Measurements from ENCODE around the gene SREBF2. TPM values are rescaled to one million over a fixed set of nuclear protein-coding genes. Genes with fewer than 3 reads are reported as not detected.
A peak's percentile ranks its signal among the peaks of the same experiment; 100 is the strongest.
"Not testable (repeated sequence)": the region's sequence is repeated elsewhere in the genome, so short reads cannot be mapped to it uniquely, and the experiment has no call there.

The SREBF2 gene
- total RNA-seq, 1 donor from 2014 or later = 119 TPM

- Mint-ChIP-seq H3K4me3 (peak overlapping the region; percentile 93), H3K36me3 (peaks cover 19% of the 10 kb centered on the region), H3K27me3 (no peaks in the 10 kb centered on the region), H3K9me3 (no peaks in the 10 kb centered on the region), H3K4me1 (ENCODE audit: unreplicated experiment) (peaks cover 28% of the 10 kb centered on the region), H3K27ac (peak overlapping the region; percentile 98)
- DNase-seq (ENCODE audit: extremely low spot score, unreplicated experiment) = no peak
- TF ChIP-seq, protein P1, sequence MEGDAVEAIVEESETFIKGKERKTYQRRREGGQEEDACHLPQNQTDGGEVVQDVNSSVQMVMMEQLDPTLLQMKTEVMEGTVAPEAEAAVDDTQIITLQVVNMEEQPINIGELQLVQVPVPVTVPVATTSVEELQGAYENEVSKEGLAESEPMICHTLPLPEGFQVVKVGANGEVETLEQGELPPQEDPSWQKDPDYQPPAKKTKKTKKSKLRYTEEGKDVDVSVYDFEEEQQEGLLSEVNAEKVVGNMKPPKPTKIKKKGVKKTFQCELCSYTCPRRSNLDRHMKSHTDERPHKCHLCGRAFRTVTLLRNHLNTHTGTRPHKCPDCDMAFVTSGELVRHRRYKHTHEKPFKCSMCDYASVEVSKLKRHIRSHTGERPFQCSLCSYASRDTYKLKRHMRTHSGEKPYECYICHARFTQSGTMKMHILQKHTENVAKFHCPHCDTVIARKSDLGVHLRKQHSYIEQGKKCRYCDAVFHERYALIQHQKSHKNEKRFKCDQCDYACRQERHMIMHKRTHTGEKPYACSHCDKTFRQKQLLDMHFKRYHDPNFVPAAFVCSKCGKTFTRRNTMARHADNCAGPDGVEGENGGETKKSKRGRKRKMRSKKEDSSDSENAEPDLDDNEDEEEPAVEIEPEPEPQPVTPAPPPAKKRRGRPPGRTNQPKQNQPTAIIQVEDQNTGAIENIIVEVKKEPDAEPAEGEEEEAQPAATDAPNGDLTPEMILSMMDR (conservative IDR thresholded peaks at IDR 0.05) = no peak
These were observed 915 bp upstream of the SREBF2 start for GRCh38 chr22:41831828-41832552.

GRCh38 chr22:41833369-41834004 lies 582 bp downstream of the SREBF2 start:
- DNase-seq (ENCODE audit: extremely low spot score, unreplicated experiment) = peak; percentile 74
- Mint-ChIP-seq H3K4me3 (peak overlapping the region; percentile 97), H3K27me3 (no peaks in the 10 kb centered on the region), H3K36me3 (peaks cover 25% of the 10 kb centered on the region), H3K27ac (peak overlapping the region; percentile 90), H3K4me1 (ENCODE audit: unreplicated experiment) (peaks cover 25% of the 10 kb centered on the region), H3K9me3 (no peaks in the 10 kb centered on the region)
- TF ChIP-seq, protein P1 (conservative IDR thresholded peaks at IDR 0.05) = no peak

- H3K4me1 Mint-ChIP-seq (ENCODE audit: unreplicated experiment) = peaks cover 26% of the 10 kb centered on the region
- peak overlapping the region; percentile 97 for H3K4me3 Mint-ChIP-seq
- H3K9me3 Mint-ChIP-seq = no peaks in the 10 kb centered on the region
- H3K27me3 Mint-ChIP-seq = no peaks in the 10 kb centered on the region
- no peak for DNase-seq (ENCODE audit: extremely low spot score, unreplicated experiment)
- H3K36me3 Mint-ChIP-seq = peaks cover 31% of the 10 kb centered on the region
- TF ChIP-seq, protein P1 (conservative IDR thresholded peaks at IDR 0.05) = no peak
- H3K27ac Mint-ChIP-seq = peak overlapping the region; percentile 90
These were observed 1.4 kb downstream of the SREBF2 start for GRCh38 chr22:41834005-41834944.

- H3K4me3 Mint-ChIP-seq = peak overlapping the region; percentile 66
- peak overlapping the region; percentile 52 for H3K27ac Mint-ChIP-seq
- peaks cover 36% of the 10 kb centered on the region for H3K36me3 Mint-ChIP-seq
- not testable (repeated sequence) for H3K9me3 Mint-ChIP-seq; H3K27me3 Mint-ChIP-seq; DNase-seq (ENCODE audit: extremely low spot score, unreplicated experiment)
- peaks cover 32% of the 10 kb centered on the region for H3K4me1 Mint-ChIP-seq (ENCODE audit: unreplicated experiment)
These were observed 2.6 kb downstream of the SREBF2 start for GRCh38 chr22:41835462-41835861.

DNA sequence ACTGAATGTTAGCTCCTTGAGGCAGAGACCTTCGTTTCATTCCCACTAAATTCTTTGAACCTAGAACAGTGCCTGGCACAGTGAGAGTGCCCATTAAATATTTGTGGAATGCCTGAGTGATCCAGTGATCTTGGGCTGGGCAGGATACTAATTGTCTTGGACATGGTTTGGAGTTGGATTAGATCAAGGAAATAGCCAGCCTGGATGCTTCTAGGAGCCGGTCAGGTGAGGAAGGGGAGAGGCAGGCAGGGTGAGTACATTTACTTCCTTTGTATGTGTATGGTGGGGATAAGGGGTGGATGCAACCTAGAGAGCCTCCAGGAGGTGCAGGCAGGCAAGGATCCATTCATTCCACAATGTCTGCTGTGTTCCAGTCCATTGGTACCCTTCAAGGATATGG lies 3.6 kb downstream of the SREBF2 start:
- H3K27me3 Mint-ChIP-seq = no peaks in the 10 kb centered on the region
- H3K4me1 Mint-ChIP-seq (ENCODE audit: unreplicated experiment) = peaks cover 36% of the 10 kb centered on the region
- no peaks in the 10 kb centered on the region for H3K9me3 Mint-ChIP-seq
- peak overlapping the region; percentile 66 for H3K4me3 Mint-ChIP-seq
- TF ChIP-seq, protein P1 (conservative IDR thresholded peaks at IDR 0.05) = no peak
- peak overlapping the region; percentile 52 for H3K27ac Mint-ChIP-seq
- H3K36me3 Mint-ChIP-seq = peaks cover 36% of the 10 kb centered on the region
- no peak for DNase-seq (ENCODE audit: extremely low spot score, unreplicated experiment)

All from type B pancreatic cell (in vitro differentiated cells).